ENCODE data around the gene GCK.

The GCK gene

DNA sequence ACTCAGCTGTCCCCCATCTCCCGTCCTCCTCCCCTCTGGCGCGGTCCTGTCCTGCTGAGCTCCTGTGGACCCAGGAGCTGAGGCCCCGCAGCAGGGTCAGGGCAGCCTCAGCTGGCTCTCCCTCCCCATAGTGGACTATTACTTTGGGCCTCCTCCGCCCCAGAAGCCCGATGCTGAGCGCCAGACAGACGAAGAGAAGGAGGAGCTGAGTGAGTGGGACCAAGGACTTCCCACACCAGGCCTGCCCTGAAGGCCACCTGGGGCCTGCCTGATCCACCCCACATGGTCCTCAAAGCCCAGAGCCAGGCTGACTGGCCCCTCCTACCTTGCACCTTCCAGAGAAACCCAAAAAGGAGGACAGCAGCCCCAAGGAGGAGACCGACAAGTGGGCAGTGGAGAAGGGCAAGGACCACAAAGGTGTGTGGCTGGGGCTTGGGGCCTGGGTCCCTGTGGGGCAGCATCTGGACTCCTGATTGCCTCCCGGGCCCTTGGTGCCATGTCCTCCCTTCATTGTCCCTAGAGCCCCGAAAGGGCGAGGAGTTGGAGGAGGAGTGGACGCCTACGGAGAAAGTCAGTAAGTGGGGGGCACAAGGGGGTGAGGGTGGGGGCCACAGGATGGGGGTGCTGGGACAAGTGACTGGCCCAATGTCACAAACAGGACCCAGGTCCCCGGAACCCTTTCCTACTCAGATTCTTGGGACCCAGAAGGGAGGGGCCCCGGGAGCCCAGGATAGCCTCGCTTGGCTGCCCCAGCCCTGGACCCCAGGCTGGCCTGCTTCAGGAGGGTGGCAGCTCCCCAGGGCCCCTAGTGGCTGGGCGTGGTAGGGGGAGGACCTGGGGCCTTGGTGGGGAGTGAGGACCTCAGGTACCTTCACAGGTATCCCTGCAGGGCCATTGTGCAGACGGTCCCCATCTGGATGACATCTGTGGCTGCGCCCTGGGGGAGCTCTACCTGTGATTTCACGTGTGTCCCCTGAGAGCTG, 80.2 kb downstream of the GCK start:
- TF ChIP-seq, protein P1, sequence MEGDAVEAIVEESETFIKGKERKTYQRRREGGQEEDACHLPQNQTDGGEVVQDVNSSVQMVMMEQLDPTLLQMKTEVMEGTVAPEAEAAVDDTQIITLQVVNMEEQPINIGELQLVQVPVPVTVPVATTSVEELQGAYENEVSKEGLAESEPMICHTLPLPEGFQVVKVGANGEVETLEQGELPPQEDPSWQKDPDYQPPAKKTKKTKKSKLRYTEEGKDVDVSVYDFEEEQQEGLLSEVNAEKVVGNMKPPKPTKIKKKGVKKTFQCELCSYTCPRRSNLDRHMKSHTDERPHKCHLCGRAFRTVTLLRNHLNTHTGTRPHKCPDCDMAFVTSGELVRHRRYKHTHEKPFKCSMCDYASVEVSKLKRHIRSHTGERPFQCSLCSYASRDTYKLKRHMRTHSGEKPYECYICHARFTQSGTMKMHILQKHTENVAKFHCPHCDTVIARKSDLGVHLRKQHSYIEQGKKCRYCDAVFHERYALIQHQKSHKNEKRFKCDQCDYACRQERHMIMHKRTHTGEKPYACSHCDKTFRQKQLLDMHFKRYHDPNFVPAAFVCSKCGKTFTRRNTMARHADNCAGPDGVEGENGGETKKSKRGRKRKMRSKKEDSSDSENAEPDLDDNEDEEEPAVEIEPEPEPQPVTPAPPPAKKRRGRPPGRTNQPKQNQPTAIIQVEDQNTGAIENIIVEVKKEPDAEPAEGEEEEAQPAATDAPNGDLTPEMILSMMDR (conservative IDR thresholded peaks at IDR 0.05): no peak
- no peak overlapping the region for H3K27ac ChIP-seq

DNA sequence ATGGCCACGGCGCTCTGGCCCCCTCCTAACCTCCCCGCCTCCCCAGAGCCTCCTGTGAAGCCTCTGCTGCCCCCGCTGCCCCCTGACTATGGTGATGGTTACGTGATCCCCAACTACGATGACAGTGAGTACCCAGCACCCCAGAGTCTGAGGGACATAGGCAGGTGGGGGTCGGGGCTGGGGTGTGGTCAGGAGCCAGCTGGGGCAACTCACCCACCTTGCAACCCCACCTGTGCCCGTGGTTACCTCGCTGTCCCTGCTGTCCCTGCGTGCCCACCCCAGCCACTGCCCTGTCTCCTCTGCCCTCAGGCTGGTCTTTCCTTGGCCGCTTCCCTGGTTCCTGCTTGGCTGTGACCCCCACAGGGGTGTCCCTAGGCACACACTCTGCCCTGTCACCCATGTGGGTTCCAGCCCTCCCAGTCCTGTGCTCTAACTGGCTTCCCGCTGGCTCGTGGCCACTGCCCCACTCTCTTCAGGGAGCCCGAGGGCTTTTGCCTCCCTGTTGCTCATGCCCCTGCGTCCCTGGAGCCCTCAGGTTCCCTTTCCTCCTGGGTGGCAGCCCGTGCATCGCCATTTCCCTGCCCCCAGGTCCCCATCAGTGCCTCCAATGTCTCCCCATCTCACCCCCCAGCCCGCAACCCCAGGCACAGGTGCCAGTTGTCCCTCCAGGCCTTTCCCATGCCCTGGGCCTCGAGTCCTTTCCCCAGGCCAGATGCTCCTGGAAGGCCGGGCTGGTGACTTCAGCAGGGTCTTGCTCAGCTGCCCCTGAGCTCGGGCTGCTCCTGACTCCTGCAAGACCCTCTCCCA, 81.1 kb downstream of the GCK start:
- TF ChIP-seq, protein P1 (conservative IDR thresholded peaks at IDR 0.05): no peak
- H3K27ac ChIP-seq: no peak overlapping the region

DNA sequence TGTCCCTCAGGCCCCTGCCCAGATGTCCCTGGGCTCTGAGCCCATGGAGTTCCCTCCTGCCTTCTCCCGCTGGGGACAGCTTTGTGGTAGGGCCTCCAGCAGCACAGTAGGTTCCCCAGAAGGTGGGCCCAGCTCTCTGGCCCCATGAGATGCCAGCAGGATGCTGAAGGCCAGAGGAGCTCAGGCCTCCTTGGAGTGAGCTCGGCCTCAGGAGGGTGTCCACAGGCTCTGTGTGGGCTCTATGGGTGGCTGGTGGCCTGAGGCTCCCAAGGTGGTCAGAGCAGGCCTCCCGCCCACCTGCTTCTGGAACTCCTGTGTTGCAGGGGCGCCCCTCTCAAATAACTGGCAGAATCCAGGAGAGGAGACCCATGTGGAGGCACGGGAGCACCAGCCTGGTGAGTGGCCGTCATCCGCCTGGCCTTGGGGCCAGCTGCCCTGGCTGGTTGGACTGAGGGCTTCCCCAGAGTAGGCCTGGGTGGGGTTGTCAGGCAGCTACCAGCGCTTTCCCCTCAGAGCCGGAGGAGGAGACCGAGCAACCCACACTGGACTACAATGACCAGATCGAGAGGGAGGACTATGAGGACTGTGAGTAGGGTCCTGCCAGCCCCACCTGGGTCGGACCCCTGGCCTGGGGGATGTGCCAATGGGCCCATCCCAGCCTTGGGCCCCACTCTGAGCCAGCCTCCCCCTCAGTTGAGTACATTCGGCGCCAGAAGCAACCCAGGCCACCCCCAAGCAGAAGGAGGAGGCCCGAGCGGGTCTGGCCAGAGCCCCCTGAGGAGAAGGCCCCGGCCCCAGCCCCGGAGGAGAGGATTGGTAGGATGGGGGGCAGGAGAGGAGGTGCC, 81.9 kb downstream of the GCK start:
- no peak overlapping the region for H3K27ac ChIP-seq

DNA sequence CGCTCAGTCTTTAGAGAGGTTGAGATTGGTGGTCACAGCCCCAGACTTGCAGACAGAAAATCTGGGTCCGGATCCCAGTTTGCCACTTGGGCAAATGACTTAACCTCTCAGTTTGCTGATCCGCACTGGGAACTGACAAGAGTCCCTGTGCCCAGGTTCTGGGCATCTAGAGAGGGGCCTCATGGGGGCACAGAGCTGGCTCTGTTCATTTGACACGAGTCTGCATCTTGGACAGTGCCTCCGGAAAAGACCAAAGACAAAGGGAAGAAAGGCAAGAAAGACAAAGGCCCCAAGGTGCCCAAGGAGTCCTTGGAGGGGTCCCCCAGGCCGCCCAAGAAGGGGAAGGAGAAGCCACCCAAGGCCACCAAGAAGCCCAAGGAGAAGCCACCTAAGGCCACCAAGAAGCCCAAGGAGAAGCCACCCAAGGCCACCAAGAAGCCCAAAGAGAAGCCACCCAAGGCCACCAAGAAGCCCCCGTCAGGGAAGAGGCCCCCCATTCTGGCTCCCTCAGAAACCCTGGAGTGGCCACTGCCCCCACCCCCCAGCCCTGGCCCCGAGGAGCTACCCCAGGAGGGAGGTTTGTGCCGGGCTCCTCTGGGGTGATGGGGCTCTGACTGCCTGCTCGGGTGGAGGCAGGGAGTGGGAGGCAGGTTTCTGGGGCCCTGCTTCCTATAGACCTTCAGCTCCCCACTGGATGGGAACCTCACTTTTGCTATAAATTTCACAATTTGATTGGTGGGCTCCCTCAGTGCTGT, 82.8 kb downstream of the GCK start:
- H3K27ac ChIP-seq: no peak overlapping the region
- TF ChIP-seq, protein P1 (conservative IDR thresholded peaks at IDR 0.05): no peak

More for the DNA sequence above, 81.9 kb downstream of the GCK start:
- TF ChIP-seq, protein P1 (conservative IDR thresholded peaks at IDR 0.05): no peak

- H3K27ac ChIP-seq: no peak overlapping the region
Measured at GRCh38 chr7:44105832-44106231, 83.4 kb downstream of the GCK start.

More at GRCh38 chr7:44105832-44106231, 83.4 kb downstream of the GCK start:
- TF ChIP-seq, protein P1 (conservative IDR thresholded peaks at IDR 0.05): no peak

All from VCaP (cell line).